T-cell (primary cell): Measurements from ENCODE around the gene LRTM2. TPM values are rescaled to one million over a fixed set of nuclear protein-coding genes. Genes with fewer than 3 reads are reported as not detected.

ENCODE experiments used
- ATAC-seq, 4 experiments: fragments of 200-7000 bp in 3 of 4; fragments of 150-1000 bp in 1 of 4; cut with Tn5 transposase; replicated peaks in 1 of 4; 1 replicate in 3 of 4; 2 replicates in 1 of 4; pipeline ENCODE4 v1.10.0; 2021; ENCODE audit warnings: moderate library complexity in 3 of 4, mild to moderate bottlenecking in 2 of 4, moderate number of reproducible peaks in 1 of 4
- CTCF ChIA-PET, 2 donors: fragments of 300-600 bp; sonication (Branson Sonifier 250); formaldehyde crosslinking; loops; one replicate each; lab custom pipeline; 2022; ENCODE audit warnings: antibody characterized with exemption in 2 of 2; lab: Charles Lee
- POLR2A ChIA-PET, 2 donors: fragments of 300-600 bp; sonication (Branson Sonifier 250); formaldehyde crosslinking; loops; one replicate each; lab custom pipeline; 2022; ENCODE audit warnings: antibody characterized with exemption in 2 of 2; lab: Charles Lee
- DNase-seq, 35 experiments: peaks; one replicate each; pipeline versions ENCODE4 v3.0.0 to v3.0.0-alpha.2; 2013 to 2023
- H3K27ac ChIP-seq: one replicate; pipeline ENCODE4 v1.5.1; 2013; ENCODE audit warnings: low read length
- H3K27me3 ChIP-seq, 2 experiments: replicated peaks in 1 of 2; 1 replicate in 1 of 2; 2 replicates in 1 of 2; pipeline versions ENCODE4 v1.6.1 to v1.7.0; 2013; ENCODE audit warnings: low read length in 1 of 2, mixed read lengths in 1 of 2; ENCODE audit not compliant: control insufficient read depth in 2 of 2, insufficient read depth in 2 of 2; ENCODE audit errors: extremely low read depth in 1 of 2
- H3K36me3 ChIP-seq, 2 donors: 1 replicate in 1 of 2; 2 replicates in 1 of 2; pipeline versions ENCODE4 v1.6.1 to v1.7.0; 2013; ENCODE audit warnings: low read length in 1 of 2; ENCODE audit not compliant: control insufficient read depth in 2 of 2, insufficient read depth in 1 of 2; ENCODE audit errors: extremely low read depth in 1 of 2
- H3K4me1 ChIP-seq, 2 experiments: 1 replicate in 1 of 2; 2 replicates in 1 of 2; pipeline versions ENCODE4 v1.6.1 to v1.7.0; 2013; ENCODE audit warnings: low read length in 2 of 2, mixed read lengths in 1 of 2; ENCODE audit not compliant: insufficient read depth in 2 of 2, control insufficient read depth in 1 of 2; ENCODE audit errors: extremely low read depth in 1 of 2
- H3K4me3 ChIP-seq, 2 donors: 1 replicate in 1 of 2; 2 replicates in 1 of 2; pipeline versions ENCODE4 v1.5.1 to v1.7.0; 2013; ENCODE audit warnings: mild to moderate bottlenecking in 2 of 2, low read length in 1 of 2, moderate library complexity in 1 of 2; ENCODE audit not compliant: control insufficient read depth in 1 of 2; ENCODE audit errors: extremely low read depth in 1 of 2
- H3K9me3 ChIP-seq: 2 replicates; pipeline ENCODE4 v1.7.0; 2013
- H3K27ac Mint-ChIP-seq, 2 donors: one replicate each; pipeline ENCODE4 v1.8.0; 2020 to 2021; ENCODE audit warnings: mild to moderate bottlenecking in 2 of 2, mixed read lengths in 2 of 2
- H3K27me3 Mint-ChIP-seq, 2 donors: one replicate each; pipeline ENCODE4 v1.8.0; 2021 to 2022; ENCODE audit warnings: mixed read lengths in 2 of 2
- H3K36me3 Mint-ChIP-seq: one replicate; pipeline ENCODE4 v1.8.0; 2021; ENCODE audit warnings: mixed read lengths
- H3K4me1 Mint-ChIP-seq, 3 donors: one replicate each; pipeline ENCODE4 v1.8.0; 2020 to 2022; ENCODE audit warnings: mixed read lengths in 3 of 3, mild to moderate bottlenecking in 1 of 3
- H3K4me3 Mint-ChIP-seq, 3 donors: one replicate each; pipeline ENCODE4 v1.8.0; 2020 to 2022; ENCODE audit warnings: mild to moderate bottlenecking in 3 of 3, mixed read lengths in 3 of 3, moderate library complexity in 3 of 3
- H3K9me3 Mint-ChIP-seq, 3 donors: one replicate each; pipeline ENCODE4 v1.8.0; 2020 to 2022; ENCODE audit warnings: mixed read lengths in 3 of 3
- WGBS: methylation state at CpG from one replicate; pipeline ENCODE4 v1.1.5; 2013; ENCODE audit warnings: missing lambda C conversion rate; ENCODE audit not compliant: insufficient coverage; 5-methylcytosine and 5-hydroxymethylcytosine counted together
- total RNA-seq, 35 experiments: library from RNA in 6 of 35; stranded (reverse) in 6 of 35; fragments of 120-200 nt in 1 of 35; gene quantifications; one replicate each; pipeline versions ENCODE4 v1.2.1 to v1.2.4 and lab custom pipeline; 2013 to 2026

Gene LRTM2
- total RNA-seq, 5 donors from 2014 or later (not counting 1 experiment from before 2014, with no cell fraction given) = not detected

DNA sequence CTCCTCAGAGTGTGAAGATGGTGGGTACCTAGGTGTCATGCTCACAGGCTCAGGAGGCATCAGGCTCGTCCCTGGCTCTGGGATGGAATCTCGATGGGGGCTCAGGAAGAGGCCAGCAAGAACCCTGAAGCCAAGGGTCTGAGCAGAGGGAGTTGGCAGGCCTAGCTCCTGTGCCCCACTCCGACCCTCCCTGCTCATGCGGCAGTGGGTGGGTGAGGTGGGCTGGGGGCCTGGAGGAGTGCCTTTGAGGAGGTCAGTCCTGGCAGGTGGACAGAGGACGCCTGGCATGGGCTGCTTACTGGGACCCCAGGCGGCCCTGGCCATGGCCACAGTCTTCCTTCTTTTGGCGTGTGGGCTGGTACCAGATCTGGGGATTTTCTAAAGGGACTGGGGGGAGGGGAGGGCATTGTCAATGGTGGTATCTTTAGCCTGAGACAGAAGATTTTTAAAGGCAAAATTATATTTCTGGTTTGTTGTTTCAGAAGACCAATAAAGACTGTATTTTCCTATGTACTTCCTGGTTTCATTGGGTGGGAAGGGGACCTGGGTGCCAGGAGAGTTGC, 16.0 kb downstream of the LRTM2 start:
- no peak overlapping the region for H3K4me3 ChIP-seq

GRCh38 chr12:1836854-1837421, 16.6 kb downstream of the LRTM2 start:
- Mint-ChIP-seq H3K27me3 (peaks cover 18 to 20% of the 10 kb centered on the region in 2 donors), H3K27ac (no peak overlapping the region), H3K9me3 (no peaks in the 10 kb centered on the region), H3K4me3 (no peak overlapping the region), H3K36me3 (no peaks in the 10 kb centered on the region), H3K4me1 (peaks cover 0 to 1% (median 0%) of the 10 kb centered on the region in 3 donors)
- ChIA-PET CTCF (no interaction called here), POLR2A (no interaction called here)
- H3K27me3 ChIP-seq = peaks cover 0 to 25% of the 10 kb centered on the region in 2 experiments
- DNase-seq = no peak
- H3K4me3 ChIP-seq = no peak overlapping the region
- no peak overlapping the region for H3K27ac ChIP-seq
- no peak for ATAC-seq
- H3K9me3 ChIP-seq = no peaks in the 10 kb centered on the region
- no peaks in the 10 kb centered on the region for H3K4me1 ChIP-seq
- H3K36me3 ChIP-seq = no peaks in the 10 kb centered on the region
- 82% methylated on average over 21 of the region's 22 CpGs for WGBS

More for the DNA sequence above, 16.0 kb downstream of the LRTM2 start:
- Mint-ChIP-seq H3K36me3 (no peaks in the 10 kb centered on the region), H3K27me3 (peaks cover 21 to 24% of the 10 kb centered on the region in 2 donors), H3K4me1 (no peaks in the 10 kb centered on the region), H3K4me3 (no peak overlapping the region), H3K27ac (no peak overlapping the region), H3K9me3 (no peaks in the 10 kb centered on the region)
- no peaks in the 10 kb centered on the region for H3K9me3 ChIP-seq
- DNase-seq (no peak), ATAC-seq (no peak)
- H3K4me1 ChIP-seq = no peaks in the 10 kb centered on the region
- H3K27ac ChIP-seq = no peak overlapping the region
- 61% methylated on average over 3 of the region's 7 CpGs for WGBS
- H3K27me3 ChIP-seq = peaks cover 0 to 31% of the 10 kb centered on the region in 2 experiments
- ChIA-PET CTCF (no interaction called here), POLR2A (no interaction called here)
- H3K36me3 ChIP-seq = no peaks in the 10 kb centered on the region

DNA sequence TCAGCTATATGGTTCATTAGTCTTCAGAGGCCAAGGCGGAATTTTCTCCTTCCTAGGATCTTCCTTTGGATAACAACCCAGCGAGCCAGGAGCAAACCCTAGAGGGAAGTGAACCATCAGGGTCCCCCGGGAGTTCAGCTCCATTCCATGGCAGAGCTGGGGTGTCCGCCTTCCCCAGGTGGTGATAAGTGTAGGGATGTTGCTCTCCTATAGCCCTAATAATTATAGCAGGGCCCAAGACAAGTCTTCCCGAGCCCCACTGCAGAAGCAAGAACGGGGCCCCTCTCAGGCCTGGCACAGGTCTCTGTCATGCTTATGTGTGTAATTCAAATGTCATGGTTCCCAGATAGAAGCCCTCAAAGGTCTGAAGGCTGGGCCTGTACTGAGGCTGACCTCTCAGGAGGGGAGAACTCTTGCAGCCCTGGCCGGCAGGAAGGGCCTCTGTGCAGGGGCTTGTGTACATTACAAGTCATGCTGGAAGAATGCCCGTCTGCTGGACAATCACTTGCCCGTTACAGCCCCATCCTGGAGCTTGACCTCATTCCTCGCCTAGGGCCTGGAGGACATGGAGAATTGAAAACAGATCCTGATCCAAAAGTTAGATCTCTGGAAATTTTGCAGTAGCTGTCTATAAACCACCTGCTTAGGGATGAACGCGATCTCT, 17.3 kb downstream of the LRTM2 start:
- peaks cover 0 to 2% (median 0%) of the 10 kb centered on the region in 3 donors for H3K4me1 Mint-ChIP-seq
- peaks cover 13% of the 10 kb centered on the region in 2 donors for H3K27me3 Mint-ChIP-seq
- Histone ChIP-seq H3K9me3 (no peaks in the 10 kb centered on the region), H3K4me1 (no peaks in the 10 kb centered on the region), H3K27me3 (peaks cover 0 to 22% of the 10 kb centered on the region in 2 experiments), H3K27ac (no peak overlapping the region), H3K36me3 (no peaks in the 10 kb centered on the region), H3K4me3 (no peak overlapping the region)
- no peak overlapping the region for H3K27ac Mint-ChIP-seq
- DNase-seq (no peak), ATAC-seq (no peak)
- H3K9me3 Mint-ChIP-seq = no peaks in the 10 kb centered on the region
- CTCF ChIA-PET = interaction anchor here in 1 of 2 donors (0.5 kb wide), 1 partner anchor 249 kb away, joined by 3 read pairs; no protein-coding TSS in a partner anchor
- no peak overlapping the region for H3K4me3 Mint-ChIP-seq
- POLR2A ChIA-PET = no interaction called here
- WGBS = 77% methylated on average over 4 of the region's 12 CpGs
- H3K36me3 Mint-ChIP-seq = no peaks in the 10 kb centered on the region

DNA sequence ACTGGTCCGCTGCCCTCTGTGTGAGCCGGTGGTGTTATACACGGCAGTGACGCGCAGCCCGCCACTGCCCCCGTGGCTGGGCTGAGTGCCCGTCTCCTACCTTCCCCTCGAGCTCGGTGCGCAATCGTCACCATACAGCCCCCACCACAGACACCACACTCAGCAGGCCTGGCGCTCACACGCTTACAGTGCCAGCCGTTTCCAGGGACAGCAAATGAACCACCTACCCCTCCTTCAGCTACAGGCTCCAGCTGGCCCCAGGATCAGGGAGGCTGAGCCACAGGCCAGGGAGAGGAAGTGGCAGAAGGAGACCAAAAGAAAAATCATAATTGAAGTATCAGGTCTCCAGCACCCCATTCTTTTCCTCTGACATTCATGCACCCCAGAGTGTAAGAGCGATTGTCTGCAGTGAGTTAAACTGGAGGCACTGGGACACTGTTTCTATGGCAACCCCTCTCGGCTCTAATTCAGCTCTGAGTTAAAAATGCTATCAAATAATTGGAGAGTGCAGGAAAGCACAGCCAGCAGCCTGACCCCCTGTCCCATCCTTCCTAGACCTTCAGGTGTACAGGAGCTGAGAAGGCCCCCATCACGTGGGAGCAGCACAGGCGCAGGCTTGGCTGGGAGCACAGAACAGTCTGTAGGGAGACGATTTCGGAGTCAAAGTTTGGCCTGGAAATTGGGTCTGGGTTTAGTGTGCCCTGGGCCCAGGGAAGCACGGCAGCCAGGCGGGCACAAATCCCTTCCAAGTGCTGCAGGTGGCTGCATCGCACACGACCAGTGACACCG, 18.0 kb downstream of the LRTM2 start:
- ATAC-seq (no peak), DNase-seq (no peak)
- no peaks in the 10 kb centered on the region for H3K9me3 Mint-ChIP-seq
- no peaks in the 10 kb centered on the region for H3K4me1 ChIP-seq
- ChIA-PET POLR2A (no interaction called here), CTCF (interaction anchor here in 1 of 2 donors (0.5 kb wide), 1 partner anchor 249 kb away, joined by 3 read pairs; no protein-coding TSS in a partner anchor)
- 80% methylated on average over 20 of the region's 26 CpGs for WGBS
- H3K27me3 Mint-ChIP-seq = peaks cover 6 to 9% of the 10 kb centered on the region in 2 donors
- H3K27ac ChIP-seq = no peak overlapping the region
- H3K4me3 ChIP-seq = no peak overlapping the region
- H3K27me3 ChIP-seq = peaks cover 0 to 22% of the 10 kb centered on the region in 2 experiments
- H3K4me3 Mint-ChIP-seq = no peak overlapping the region
- peaks cover 0 to 2% (median 0%) of the 10 kb centered on the region in 3 donors for H3K4me1 Mint-ChIP-seq
- no peaks in the 10 kb centered on the region for H3K36me3 ChIP-seq
- no peaks in the 10 kb centered on the region for H3K36me3 Mint-ChIP-seq
- no peaks in the 10 kb centered on the region for H3K9me3 ChIP-seq
- H3K27ac Mint-ChIP-seq = no peak overlapping the region

DNA sequence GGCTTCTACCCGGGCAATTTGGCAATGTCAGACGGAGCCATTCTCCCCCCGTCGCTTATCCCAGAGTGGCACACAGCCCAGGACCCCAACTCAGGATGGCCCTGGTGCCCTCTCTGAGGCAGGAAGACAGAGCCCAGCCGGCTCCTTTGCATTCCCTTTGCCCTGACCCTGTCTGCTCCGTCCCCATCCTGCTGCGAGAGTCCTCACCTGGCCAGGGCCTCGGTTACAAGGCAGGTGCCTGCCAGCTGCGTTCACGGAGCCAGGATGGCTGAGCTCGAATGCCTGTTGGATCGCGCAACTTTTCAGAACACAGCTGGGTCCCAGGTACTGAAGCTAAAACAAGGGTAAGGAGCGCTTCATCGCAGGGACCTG, 18.6 kb downstream of the LRTM2 start:
- ChIA-PET POLR2A (interaction anchor here in 1 of 2 donors (0.5 kb wide), 1 partner anchor 124 kb away, joined by 3 read pairs; no protein-coding TSS in a partner anchor), CTCF (no interaction called here)
- no peak for ATAC-seq
- Histone ChIP-seq H3K27ac (no peak overlapping the region), H3K27me3 (peaks cover 0 to 20% of the 10 kb centered on the region in 2 experiments), H3K4me1 (no peaks in the 10 kb centered on the region), H3K9me3 (no peaks in the 10 kb centered on the region), H3K4me3 (no peak overlapping the region), H3K36me3 (no peaks in the 10 kb centered on the region)
- Mint-ChIP-seq H3K27me3 (peaks cover 4 to 7% of the 10 kb centered on the region in 2 donors), H3K4me3 (no peak overlapping the region), H3K27ac (no peak overlapping the region), H3K36me3 (no peaks in the 10 kb centered on the region), H3K4me1 (peaks cover 0 to 2% (median 0%) of the 10 kb centered on the region in 3 donors), H3K9me3 (no peaks in the 10 kb centered on the region)
- no peak for DNase-seq
- WGBS = 89% methylated on average over 15 of the region's 15 CpGs

DNA sequence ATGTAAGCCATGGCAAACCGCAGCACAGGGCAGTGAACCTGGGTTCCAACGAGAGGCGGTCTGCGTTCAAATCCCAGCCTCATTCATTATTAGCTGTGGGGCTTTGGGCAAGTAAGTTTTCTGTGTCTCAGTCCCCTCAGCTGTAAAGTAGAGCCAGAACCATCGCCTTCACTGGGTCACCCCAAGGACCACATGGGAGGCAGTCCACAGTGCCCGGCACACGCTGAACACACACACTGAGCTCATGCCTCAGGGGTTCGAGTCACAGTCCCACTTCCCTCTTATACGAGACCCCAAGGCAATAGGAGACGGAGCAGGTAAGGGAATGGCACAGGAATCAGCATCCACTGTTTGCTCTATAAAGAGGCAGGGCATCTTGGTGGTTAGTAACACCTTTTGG, 19.1 kb downstream of the LRTM2 start:
- H3K27me3 Mint-ChIP-seq = peaks cover 4 to 8% of the 10 kb centered on the region in 2 donors
- ATAC-seq (no peak), DNase-seq (no peak)
- no peaks in the 10 kb centered on the region for H3K36me3 ChIP-seq
- peaks cover 0 to 16% of the 10 kb centered on the region in 2 experiments for H3K27me3 ChIP-seq
- H3K27ac ChIP-seq = no peak overlapping the region
- H3K36me3 Mint-ChIP-seq = no peaks in the 10 kb centered on the region
- H3K9me3 Mint-ChIP-seq = no peaks in the 10 kb centered on the region
- no peak overlapping the region for H3K27ac Mint-ChIP-seq
- H3K4me1 Mint-ChIP-seq = peaks cover 0 to 2% (median 0%) of the 10 kb centered on the region in 3 donors
- no peak overlapping the region for H3K4me3 Mint-ChIP-seq
- no peaks in the 10 kb centered on the region for H3K4me1 ChIP-seq
- H3K4me3 ChIP-seq = no peak overlapping the region
- H3K9me3 ChIP-seq = no peaks in the 10 kb centered on the region
- ChIA-PET CTCF (no interaction called here), POLR2A (interaction anchor here in 1 of 2 donors (0.5 kb wide), 1 partner anchor 123 kb away, joined by 3 read pairs; no protein-coding TSS in a partner anchor)
- 91% methylated on average over 6 of the region's 10 CpGs for WGBS
